ENCODE measurements around the gene MTR. TPM values are rescaled to one million over a fixed set of nuclear protein-coding genes. Genes with fewer than 3 reads are reported as not detected.

MTR gene
- total RNA-seq, 2 donors from 2014 or later, result 31.3 to 39.8 TPM

- TF ChIP-seq, protein P1, sequence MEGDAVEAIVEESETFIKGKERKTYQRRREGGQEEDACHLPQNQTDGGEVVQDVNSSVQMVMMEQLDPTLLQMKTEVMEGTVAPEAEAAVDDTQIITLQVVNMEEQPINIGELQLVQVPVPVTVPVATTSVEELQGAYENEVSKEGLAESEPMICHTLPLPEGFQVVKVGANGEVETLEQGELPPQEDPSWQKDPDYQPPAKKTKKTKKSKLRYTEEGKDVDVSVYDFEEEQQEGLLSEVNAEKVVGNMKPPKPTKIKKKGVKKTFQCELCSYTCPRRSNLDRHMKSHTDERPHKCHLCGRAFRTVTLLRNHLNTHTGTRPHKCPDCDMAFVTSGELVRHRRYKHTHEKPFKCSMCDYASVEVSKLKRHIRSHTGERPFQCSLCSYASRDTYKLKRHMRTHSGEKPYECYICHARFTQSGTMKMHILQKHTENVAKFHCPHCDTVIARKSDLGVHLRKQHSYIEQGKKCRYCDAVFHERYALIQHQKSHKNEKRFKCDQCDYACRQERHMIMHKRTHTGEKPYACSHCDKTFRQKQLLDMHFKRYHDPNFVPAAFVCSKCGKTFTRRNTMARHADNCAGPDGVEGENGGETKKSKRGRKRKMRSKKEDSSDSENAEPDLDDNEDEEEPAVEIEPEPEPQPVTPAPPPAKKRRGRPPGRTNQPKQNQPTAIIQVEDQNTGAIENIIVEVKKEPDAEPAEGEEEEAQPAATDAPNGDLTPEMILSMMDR (IDR thresholded peaks at IDR 0.05), result no peak
- no peak overlapping the region for H3K27ac ChIP-seq
- peaks cover 27% of the 10 kb centered on the region for H3K36me3 ChIP-seq
- no peaks in the 10 kb centered on the region for H3K27me3 ChIP-seq (replicated peaks; ENCODE audit: insufficient read depth)
- no peak overlapping the region for H3K4me3 ChIP-seq
- no peaks in the 10 kb centered on the region for H3K4me1 ChIP-seq (ENCODE audit: control insufficient read depth in 1 of 2, low read depth in 2 of 2)
- DNase-seq (ENCODE audit: low spot score), result no peak
- ATAC-seq (ENCODE audit: insufficient number of reproducible peaks, low FRiP score, low read depth), result no peak
- no peaks in the 10 kb centered on the region for H3K9me3 ChIP-seq
Measured at GRCh38 chr1:236823559-236823958, 28.5 kb downstream of the MTR start.

GRCh38 chr1:236829085-236829484, 34.0 kb downstream of the MTR start:
- Histone ChIP-seq H3K4me1 (ENCODE audit: control insufficient read depth in 1 of 2, low read depth in 2 of 2) (no peaks in the 10 kb centered on the region), H3K27me3 (replicated peaks; ENCODE audit: insufficient read depth) (no peaks in the 10 kb centered on the region), H3K27ac (no peak overlapping the region), H3K4me3 (no peak overlapping the region), H3K36me3 (peaks cover 31% of the 10 kb centered on the region), H3K9me3 (no peaks in the 10 kb centered on the region)
- TF ChIP-seq, protein P1 (IDR thresholded peaks at IDR 0.05), result no peak
- DNase-seq (ENCODE audit: low spot score) (no peak), ATAC-seq (ENCODE audit: insufficient number of reproducible peaks, low FRiP score, low read depth) (no peak)

DNA sequence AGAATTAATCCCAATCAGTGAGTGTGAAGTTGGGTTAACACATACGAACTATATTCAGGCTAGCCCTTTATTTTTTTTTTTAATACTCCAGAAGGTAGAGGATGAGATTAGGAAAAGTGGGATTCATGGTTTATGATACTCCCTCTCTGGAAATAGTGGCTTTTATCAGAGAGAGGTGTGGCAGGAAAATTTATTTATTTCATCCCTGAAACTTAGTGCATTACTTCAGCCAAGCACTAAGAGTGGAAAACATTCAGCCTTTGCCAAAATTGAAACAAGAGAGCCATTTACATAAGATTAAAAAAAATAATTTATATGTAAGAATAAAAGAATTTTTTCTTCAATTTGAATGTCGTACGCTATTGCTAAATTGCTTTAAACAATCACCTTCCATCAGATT, 35.0 kb downstream of the MTR start:
- DNase-seq (ENCODE audit: low spot score) (no peak), ATAC-seq (ENCODE audit: insufficient number of reproducible peaks, low FRiP score, low read depth) (no peak)
- TF ChIP-seq, protein P1 (IDR thresholded peaks at IDR 0.05), result no peak
- Histone ChIP-seq H3K4me1 (ENCODE audit: control insufficient read depth in 1 of 2, low read depth in 2 of 2) (no peaks in the 10 kb centered on the region), H3K9me3 (no peaks in the 10 kb centered on the region), H3K36me3 (peaks cover 31% of the 10 kb centered on the region), H3K27me3 (replicated peaks; ENCODE audit: insufficient read depth) (no peaks in the 10 kb centered on the region), H3K27ac (no peak overlapping the region), H3K4me3 (no peak overlapping the region)

DNA sequence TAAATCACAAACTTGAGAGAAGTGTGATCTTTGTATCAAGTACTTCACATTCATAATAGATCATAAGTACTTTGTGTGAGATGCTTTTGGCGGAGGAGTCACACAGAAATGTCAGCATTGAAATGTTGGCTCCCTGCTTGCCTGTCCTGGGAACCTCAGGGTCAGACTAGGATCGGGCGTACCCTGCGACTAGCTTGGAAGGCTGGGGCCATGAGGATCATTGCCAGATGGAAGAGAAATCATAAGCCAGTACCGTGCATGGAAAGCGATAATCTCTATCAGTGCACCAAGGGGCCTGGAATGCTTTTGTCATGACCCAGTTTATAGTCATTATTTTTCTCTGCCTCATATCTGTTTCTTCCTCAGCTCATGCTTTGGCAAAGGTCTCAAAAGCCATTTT, 35.5 kb downstream of the MTR start:
- Histone ChIP-seq H3K9me3 (no peaks in the 10 kb centered on the region), H3K27ac (no peak overlapping the region), H3K4me3 (no peak overlapping the region), H3K4me1 (ENCODE audit: control insufficient read depth in 1 of 2, low read depth in 2 of 2) (no peaks in the 10 kb centered on the region), H3K36me3 (peaks cover 28% of the 10 kb centered on the region), H3K27me3 (replicated peaks; ENCODE audit: insufficient read depth) (no peaks in the 10 kb centered on the region)
- TF ChIP-seq, protein P1 (IDR thresholded peaks at IDR 0.05), result no peak
- ATAC-seq (ENCODE audit: insufficient number of reproducible peaks, low FRiP score, low read depth), result no peak
- no peak for DNase-seq (ENCODE audit: low spot score)

DNA sequence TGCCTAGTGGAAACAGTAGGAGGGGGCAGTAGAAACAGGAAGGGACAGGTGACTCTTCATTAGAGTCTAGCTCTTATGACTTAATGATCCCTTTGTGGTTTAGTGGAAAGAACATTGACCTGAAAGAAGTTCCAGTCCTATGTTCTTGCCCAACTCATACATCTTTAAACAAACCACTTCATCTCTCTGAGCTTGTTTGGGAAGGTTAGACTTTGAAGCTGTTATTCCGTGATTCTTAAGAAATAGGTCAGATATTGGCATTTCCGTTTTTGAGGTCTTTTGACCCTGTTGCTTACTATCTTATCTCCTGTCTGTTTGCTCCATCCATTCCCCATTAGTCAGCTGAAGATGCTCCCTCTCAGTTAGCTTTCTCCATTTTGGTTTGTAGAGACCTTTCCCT, 38.5 kb downstream of the MTR start:
- DNase-seq (ENCODE audit: low spot score) (no peak), ATAC-seq (ENCODE audit: insufficient number of reproducible peaks, low FRiP score, low read depth) (no peak)
- Histone ChIP-seq H3K9me3 (no peaks in the 10 kb centered on the region), H3K36me3 (peaks cover 27% of the 10 kb centered on the region), H3K4me1 (ENCODE audit: control insufficient read depth in 1 of 2, low read depth in 2 of 2) (no peaks in the 10 kb centered on the region), H3K27me3 (replicated peaks; ENCODE audit: insufficient read depth) (no peaks in the 10 kb centered on the region), H3K4me3 (no peak overlapping the region), H3K27ac (no peak overlapping the region)
- TF ChIP-seq, protein P1 (IDR thresholded peaks at IDR 0.05), result no peak

Data from thoracic aorta (tissue), 2 donors.